Muscle layer of duodenum (tissue), 2 donors: ENCODE measurements around the gene L3MBTL1.

ENCODE experiments used
- H3K27ac ChIP-seq: one replicate; pipeline ENCODE4 v1.7.0; 2013; ENCODE audit warnings: mild to moderate bottlenecking, low read length
- H3K27me3 ChIP-seq: one replicate; pipeline ENCODE4 v1.7.0; 2013; ENCODE audit warnings: low read depth, mild to moderate bottlenecking, control low read depth, low read length
- H3K36me3 ChIP-seq, 2 donors: one replicate each; pipeline ENCODE4 v1.7.0; 2013; ENCODE audit warnings: low read length in 2 of 2, control low read depth in 1 of 2, mild to moderate bottlenecking in 1 of 2; ENCODE audit not compliant: insufficient read depth in 2 of 2, control insufficient read depth in 1 of 2
- H3K4me1 ChIP-seq, 2 donors: one replicate each; pipeline ENCODE4 v1.7.0; 2013; ENCODE audit warnings: low read length in 2 of 2, mild to moderate bottlenecking in 2 of 2, control low read depth in 1 of 2, moderate library complexity in 1 of 2; ENCODE audit not compliant: insufficient read depth in 2 of 2, control insufficient read depth in 1 of 2
- H3K4me3 ChIP-seq, 2 donors: one replicate each; pipeline ENCODE4 v1.7.0; 2013; ENCODE audit warnings: low read length in 2 of 2, low read depth in 1 of 2, mild to moderate bottlenecking in 1 of 2
- H3K9me3 ChIP-seq, 2 donors: one replicate each; pipeline ENCODE4 v1.7.0; 2013; ENCODE audit warnings: low read length in 2 of 2, control low read depth in 1 of 2, mild to moderate bottlenecking in 1 of 2; ENCODE audit not compliant: control insufficient read depth in 1 of 2
- donor health status: healthy.

L3MBTL1 gene

GRCh38 chr20:43507150-43508080 is at the start of gene L3MBTL1:
Gene L3MBTL1 (plus strand): TSS chr20:43507697. CDS start chr20:43513504, 5,807 bp downstream.
- Histone ChIP-seq H3K27me3 (peaks cover 9% of the 10 kb centered on the region), H3K36me3 (no peaks in the 10 kb centered on the region), H3K4me3 (peak within 1 kb of the TSS; percentile 48 to 86), H3K4me1 (peaks cover 0 to 15% of the 10 kb centered on the region in 2 donors), H3K9me3 (no peaks in the 10 kb centered on the region), H3K27ac (no peak within 1 kb of the TSS)

GRCh38 chr20:43458422-43458924 is 49.0 kb upstream of the L3MBTL1 start:
- Histone ChIP-seq H3K9me3 (no peaks in the 10 kb centered on the region), H3K4me1 (peaks cover 11 to 23% of the 10 kb centered on the region in 2 donors), H3K4me3 (peak overlapping the region; percentile 87 to 89)

DNA sequence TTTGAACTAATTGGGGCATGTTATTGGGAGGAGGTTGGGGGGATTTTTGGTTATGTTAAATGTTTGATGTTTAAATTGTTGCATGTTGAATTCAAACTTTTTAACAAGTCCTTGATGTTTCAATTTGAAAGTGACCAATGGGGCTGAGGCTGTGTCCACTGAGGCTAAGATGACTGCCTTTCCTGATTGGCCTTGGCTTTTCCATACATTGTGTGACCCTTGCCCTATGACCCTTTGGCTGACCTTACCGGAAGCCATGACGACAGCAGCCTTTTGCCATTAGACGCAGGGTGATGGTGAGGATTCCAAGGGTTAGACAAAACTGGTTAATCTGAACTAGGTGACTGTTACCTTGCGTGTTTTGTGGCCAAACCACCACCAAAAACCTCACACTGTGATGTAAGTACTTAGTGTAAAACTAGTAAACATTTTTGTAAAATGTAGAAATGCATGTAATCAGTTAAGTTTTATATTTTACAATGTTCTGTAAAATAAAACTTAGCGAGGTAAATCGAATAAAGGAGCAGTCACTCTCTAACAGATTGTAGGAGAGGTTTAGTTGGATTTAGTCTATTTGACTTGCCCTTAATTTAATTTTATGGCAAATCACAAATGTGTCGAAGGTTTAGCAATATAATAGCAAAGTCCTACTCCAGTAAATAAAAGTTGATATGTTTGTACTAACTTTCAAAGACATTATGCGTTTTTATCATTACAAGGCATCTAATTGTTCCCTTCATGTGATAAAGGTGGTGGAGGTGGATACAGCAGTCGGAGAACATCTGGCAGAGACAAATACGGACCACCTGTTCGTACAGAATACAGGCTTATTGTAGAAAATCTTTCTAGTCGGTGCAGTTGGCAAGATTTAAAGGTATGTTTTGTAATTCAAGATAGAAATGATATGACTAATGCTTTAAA is 48.2 kb upstream of the L3MBTL1 start:
- Histone ChIP-seq H3K27ac (peak overlapping the region; percentile 82), H3K27me3 (no peaks in the 10 kb centered on the region), H3K9me3 (no peaks in the 10 kb centered on the region), H3K4me1 (peaks cover 11 to 23% of the 10 kb centered on the region in 2 donors), H3K36me3 (peaks cover 49 to 55% of the 10 kb centered on the region in 2 donors), H3K4me3 (peak overlapping the region; percentile 87 to 89)

More at GRCh38 chr20:43458422-43458924, 49.0 kb upstream of the L3MBTL1 start:
- H3K36me3 ChIP-seq: peaks cover 41 to 46% of the 10 kb centered on the region in 2 donors
- no peaks in the 10 kb centered on the region for H3K27me3 ChIP-seq
- H3K27ac ChIP-seq: peak overlapping the region; percentile 98

GRCh38 chr20:43460172-43460829 is 47.2 kb upstream of the L3MBTL1 start:
- Histone ChIP-seq H3K27ac (no peak overlapping the region), H3K36me3 (peaks cover 49 to 64% of the 10 kb centered on the region in 2 donors), H3K27me3 (no peaks in the 10 kb centered on the region), H3K4me3 (no peak overlapping the region), H3K9me3 (no peaks in the 10 kb centered on the region), H3K4me1 (peaks cover 11 to 23% of the 10 kb centered on the region in 2 donors)

DNA sequence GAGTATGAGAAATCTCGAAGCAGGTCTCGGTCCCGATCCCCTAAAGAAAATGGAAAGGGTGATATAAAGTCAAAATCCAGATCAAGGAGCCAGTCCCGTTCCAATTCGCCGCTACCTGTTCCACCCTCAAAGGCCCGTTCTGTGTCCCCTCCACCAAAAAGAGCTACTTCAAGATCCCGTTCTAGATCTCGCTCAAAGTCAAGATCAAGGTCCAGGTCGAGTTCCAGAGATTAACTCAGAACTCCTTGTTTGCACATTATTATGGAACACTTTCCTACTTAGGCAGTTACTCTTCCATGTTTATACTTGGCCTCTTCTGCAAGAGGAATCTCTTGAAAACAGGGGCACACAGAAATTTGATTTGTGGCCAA is 46.7 kb upstream of the L3MBTL1 start:
- H3K4me1 ChIP-seq: peaks cover 11 to 23% of the 10 kb centered on the region in 2 donors
- no peak overlapping the region for H3K27ac ChIP-seq
- H3K36me3 ChIP-seq: peaks cover 53 to 69% of the 10 kb centered on the region in 2 donors
- no peak overlapping the region for H3K4me3 ChIP-seq
- H3K9me3 ChIP-seq: no peaks in the 10 kb centered on the region
- no peaks in the 10 kb centered on the region for H3K27me3 ChIP-seq

DNA sequence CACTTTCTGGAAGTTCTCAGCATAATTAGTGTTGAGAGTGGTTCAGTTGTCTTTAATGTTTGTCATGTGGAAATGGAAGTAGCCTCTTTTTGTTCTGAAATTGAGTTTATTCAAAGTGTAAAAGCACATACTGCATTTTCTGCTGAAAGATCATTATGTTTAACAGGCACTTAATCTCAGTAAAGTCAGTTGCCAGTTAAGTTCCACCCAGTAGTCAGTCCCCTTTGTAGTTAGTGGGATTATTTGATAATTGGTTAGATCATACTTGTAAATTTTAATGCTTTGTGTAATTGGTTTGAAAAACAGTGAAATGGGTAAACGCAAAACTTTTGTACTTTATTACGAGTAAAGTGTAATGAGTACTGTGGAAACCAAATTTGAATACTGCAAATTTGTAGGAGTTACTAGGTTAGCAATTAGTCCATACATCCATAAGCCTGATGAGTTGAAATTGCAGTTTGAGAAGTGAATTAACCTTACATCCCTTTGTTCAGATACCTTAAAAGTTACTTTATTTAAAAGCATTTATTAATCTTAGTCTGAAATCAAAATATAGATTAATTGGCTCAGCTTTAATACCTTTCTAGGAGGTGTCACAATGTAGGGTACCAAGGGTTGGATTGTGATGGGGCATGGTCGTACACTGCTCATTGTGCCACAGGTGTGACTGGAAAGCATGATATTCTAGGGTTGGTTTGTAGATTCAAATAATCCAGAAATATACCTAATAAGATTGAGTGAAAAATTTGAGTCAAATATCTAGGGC is 45.4 kb upstream of the L3MBTL1 start:
- peaks cover 8 to 16% of the 10 kb centered on the region in 2 donors for H3K4me1 ChIP-seq
- H3K36me3 ChIP-seq: peaks cover 56 to 74% of the 10 kb centered on the region in 2 donors
- H3K27ac ChIP-seq: no peak overlapping the region
- no peaks in the 10 kb centered on the region for H3K9me3 ChIP-seq
- H3K4me3 ChIP-seq: no peak overlapping the region
- no peaks in the 10 kb centered on the region for H3K27me3 ChIP-seq

GRCh38 chr20:43462660-43463526 is 44.6 kb upstream of the L3MBTL1 start:
- H3K36me3 ChIP-seq: peaks cover 56 to 71% of the 10 kb centered on the region in 2 donors
- H3K9me3 ChIP-seq: no peaks in the 10 kb centered on the region
- no peak overlapping the region for H3K4me3 ChIP-seq
- H3K27ac ChIP-seq: no peak overlapping the region
- peaks cover 8 to 16% of the 10 kb centered on the region in 2 donors for H3K4me1 ChIP-seq
- no peaks in the 10 kb centered on the region for H3K27me3 ChIP-seq

- no peaks in the 10 kb centered on the region for H3K9me3 ChIP-seq
- no peak overlapping the region for H3K4me3 ChIP-seq
- no peaks in the 10 kb centered on the region for H3K27me3 ChIP-seq
- peaks cover 56 to 71% of the 10 kb centered on the region in 2 donors for H3K36me3 ChIP-seq
- peaks cover 8 to 16% of the 10 kb centered on the region in 2 donors for H3K4me1 ChIP-seq
- H3K27ac ChIP-seq: no peak overlapping the region
Measured at GRCh38 chr20:43463527-43464218, 43.8 kb upstream of the L3MBTL1 start.

DNA sequence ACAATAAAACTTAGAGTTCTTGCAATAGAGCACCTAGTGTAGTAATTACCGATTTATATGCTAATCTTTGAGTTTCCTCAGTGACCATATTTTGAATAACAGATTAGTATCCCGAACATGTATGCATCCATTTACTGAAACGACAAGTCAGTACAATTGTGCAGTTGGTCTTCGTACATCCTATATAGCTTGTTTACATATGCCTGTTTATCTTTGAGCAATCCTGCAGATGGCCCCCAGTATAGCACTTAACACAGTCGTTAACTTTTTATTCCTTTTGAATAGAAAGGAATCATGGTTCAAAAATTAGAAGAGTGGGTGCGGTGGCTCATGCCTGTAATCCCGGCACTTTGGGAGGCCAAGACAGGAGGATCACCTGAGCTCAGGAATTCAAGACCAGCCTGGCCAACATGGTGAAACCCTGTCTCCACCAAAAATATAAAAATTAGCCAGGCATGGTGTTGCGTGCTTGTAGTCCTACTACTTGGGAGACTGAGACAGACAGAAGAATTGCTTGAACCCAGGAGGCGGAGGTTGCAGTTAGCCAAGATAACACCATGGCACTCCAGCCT is 43.2 kb upstream of the L3MBTL1 start:
- H3K4me1 ChIP-seq: peaks cover 4 to 11% of the 10 kb centered on the region in 2 donors
- H3K27ac ChIP-seq: no peak overlapping the region
- no peaks in the 10 kb centered on the region for H3K9me3 ChIP-seq
- H3K36me3 ChIP-seq: peaks cover 52 to 70% of the 10 kb centered on the region in 2 donors
- H3K27me3 ChIP-seq: no peaks in the 10 kb centered on the region
- H3K4me3 ChIP-seq: no peak overlapping the region
